NCI-H2081 (cell line): Measurements from ENCODE around the gene MROH2B.
"Not testable (repeated sequence)": the region's sequence is repeated elsewhere in the genome, so short reads cannot be mapped to it uniquely, and the experiment has no call there.

ENCODE experiments used
- DNase-seq, 2 experiments: peaks; one replicate each; lab custom pipeline; 2025; lab: John Stamatoyannopoulos, UW

MROH2B gene

GRCh38 chr5:41022600-41022999 is 48.5 kb downstream of the MROH2B start:
- not testable (repeated sequence) for DNase-seq

DNA sequence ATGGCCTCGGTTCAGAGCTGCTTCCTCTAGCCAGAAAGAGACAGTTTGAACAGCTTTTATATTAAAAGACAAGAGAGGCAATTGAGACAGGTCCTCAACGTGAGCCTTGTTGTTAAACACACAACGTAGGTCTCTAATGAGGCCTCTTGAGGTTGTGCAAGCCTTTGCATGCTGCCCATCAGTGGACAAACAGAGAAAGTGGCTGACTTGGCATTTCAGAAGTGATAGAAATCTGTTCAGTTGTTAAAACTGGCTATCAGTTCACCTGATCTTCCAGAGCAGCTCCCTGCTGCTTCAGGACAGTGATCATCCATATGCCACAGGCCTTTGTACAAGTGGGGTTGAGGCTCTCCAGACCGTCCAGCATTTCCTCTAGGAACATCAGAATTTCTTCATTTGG is 58.8 kb downstream of the MROH2B start:
- DNase-seq: no peak

GRCh38 chr5:41010572-41010971 is 60.6 kb downstream of the MROH2B start:
- DNase-seq: no peak

DNA sequence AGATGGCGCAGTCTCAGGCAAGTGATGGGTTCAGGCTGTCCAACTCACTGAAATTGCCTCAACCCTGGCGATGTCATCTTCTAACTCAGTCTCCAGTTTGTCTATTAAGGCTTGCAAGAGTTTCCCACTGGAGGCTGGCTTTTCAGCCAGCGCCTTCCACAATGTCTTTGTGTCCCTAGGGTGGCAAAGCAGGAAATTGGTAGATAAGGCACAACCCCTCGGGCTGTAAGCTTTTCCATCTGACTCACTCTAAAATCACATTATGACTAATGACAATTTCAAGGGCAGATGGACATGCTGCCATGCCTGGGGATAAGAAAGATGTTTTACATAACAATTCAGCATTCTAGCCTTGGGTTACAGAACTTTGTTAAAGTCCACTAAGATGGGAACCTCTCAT is 61.9 kb downstream of the MROH2B start:
- DNase-seq: no peak

DNA sequence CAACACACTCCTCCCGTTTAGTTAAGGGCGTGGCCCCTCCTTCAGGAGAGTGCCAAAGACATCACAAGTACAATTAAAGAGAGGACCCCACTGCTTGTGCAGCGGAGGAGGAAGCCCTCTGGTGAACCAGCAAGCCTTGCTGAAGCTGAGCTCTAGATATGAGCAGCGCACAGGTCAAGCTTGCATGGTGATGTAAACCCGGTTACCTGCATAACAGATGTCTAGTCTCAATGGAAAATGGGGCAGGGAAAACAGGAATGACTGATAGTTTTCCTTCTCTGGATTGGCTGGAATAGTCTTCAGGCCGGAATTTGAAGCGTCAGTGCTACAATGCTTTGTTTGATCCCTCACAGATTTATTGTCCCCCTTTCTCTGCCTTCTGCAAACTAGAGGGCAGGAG is 66.2 kb downstream of the MROH2B start:
- DNase-seq: no peak

DNA sequence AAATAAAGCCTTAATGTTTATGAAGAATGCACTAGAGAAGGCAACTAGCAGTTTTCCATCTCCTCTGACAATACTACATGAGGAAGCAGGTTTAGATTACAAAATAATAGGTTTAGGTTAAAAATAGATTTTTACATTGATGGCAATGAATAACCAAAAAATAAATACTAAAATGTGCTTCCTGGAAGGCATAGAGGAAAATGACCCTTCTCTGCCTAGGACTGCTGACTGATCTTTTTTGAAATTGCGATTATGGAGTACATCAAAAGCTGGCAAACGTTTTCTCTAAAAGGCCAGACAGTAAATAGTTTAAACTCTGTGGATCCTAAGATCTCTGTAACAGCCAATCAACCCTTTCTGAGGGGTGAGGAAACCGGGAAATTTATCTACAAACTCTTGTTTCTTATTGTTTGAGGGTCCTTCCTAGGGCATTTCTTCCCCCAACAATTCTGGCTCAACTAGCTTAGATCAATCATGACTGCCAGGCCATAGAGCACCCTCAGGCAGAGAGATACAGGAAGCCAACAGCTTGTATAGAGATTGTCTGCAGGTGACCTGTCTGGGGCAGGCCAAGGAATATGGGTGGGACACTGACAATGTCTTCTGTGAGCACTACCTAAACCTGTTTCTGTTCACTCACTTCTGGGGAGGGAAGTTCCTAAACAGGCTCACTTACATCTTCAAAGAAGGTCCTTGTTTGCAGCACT is 67.3 kb downstream of the MROH2B start:
- no peak for DNase-seq

DNA sequence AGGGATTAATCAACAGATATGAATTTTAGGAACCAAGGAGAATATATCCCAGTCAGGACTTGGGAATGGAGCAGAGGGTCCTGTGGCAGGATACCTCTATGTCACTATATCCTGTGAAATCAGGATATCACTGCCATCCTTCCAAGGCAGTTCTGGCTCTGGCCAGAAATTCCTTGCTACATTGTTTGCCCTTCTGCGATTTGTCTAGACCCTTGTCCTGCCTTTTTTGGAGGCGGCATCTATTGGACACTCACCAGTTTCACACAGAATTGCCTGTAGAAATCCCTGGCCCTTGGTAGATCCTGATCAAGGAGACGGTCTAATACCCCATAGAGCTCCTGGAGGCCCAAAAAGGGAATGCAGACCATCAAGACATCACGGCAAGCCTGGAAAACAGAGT is 71.2 kb downstream of the MROH2B start:
- DNase-seq: no peak

GRCh38 chr5:40999142-40999541 is 72.0 kb downstream of the MROH2B start:
- no peak for DNase-seq

DNA sequence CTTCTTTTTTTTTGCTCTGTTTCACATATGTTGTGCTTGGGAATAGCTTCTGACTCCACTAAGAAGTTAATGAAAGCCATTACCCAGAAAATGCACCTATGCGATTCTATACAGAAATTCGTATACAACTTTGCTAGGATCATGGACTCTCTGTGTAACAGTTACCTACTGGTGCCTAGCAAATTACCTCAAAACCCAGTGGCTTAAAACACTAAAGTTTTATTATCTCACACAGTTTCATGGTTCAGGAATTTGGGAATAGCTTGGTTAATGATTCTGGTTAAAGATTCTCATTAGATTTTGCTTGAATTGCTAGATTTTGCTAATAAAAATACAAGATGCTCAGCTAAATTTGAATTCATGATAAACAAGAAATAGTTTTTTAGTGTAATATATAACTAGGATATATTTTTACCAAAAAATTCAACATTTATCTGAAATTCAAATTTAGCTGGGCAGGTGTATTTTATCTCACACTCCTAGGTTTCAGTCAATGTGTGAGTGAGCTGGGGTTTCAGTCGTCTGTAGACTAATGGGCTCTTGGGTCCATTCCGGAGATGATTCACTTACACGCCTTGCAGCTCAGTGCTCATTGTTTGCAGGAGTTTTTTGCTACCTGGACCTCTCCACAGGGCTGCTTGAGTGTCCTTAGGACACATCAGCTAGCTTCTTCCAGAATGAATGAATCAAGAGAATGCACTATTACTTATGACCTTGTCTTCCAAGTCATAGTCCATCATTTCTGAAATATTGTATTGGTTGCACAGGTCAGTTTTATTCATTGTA is 75.1 kb downstream of the MROH2B start:
- no peak for DNase-seq

DNA sequence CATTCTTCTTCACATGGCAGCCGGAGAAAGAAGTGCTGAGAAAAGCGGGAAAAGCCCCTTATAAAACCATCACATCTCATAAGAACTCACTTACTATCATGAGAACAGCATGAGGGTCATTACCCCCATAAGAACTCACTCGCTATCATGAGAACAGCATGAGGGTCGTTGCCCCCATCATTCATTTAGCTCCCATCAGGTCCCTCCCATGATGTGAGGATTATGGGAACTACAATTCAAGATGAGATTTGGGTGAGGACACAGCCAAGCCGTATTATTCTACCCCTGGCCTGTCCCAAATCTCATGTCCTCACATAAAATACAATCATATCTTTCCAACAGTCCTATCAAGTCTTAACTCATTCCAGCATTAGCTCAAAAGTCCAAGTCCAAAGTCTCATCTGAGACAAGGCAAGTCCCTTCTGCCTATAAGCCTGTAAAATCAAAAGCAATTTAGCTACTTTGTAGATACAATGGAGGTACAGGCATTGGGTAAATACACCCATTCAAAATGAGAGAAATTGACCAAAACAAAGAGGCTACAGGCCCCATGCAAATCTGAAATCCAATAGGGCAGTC is 79.1 kb downstream of the MROH2B start:
- no peak for DNase-seq

GRCh38 chr5:40991168-40991980 is 79.8 kb downstream of the MROH2B start:
- DNase-seq: no peak

DNA sequence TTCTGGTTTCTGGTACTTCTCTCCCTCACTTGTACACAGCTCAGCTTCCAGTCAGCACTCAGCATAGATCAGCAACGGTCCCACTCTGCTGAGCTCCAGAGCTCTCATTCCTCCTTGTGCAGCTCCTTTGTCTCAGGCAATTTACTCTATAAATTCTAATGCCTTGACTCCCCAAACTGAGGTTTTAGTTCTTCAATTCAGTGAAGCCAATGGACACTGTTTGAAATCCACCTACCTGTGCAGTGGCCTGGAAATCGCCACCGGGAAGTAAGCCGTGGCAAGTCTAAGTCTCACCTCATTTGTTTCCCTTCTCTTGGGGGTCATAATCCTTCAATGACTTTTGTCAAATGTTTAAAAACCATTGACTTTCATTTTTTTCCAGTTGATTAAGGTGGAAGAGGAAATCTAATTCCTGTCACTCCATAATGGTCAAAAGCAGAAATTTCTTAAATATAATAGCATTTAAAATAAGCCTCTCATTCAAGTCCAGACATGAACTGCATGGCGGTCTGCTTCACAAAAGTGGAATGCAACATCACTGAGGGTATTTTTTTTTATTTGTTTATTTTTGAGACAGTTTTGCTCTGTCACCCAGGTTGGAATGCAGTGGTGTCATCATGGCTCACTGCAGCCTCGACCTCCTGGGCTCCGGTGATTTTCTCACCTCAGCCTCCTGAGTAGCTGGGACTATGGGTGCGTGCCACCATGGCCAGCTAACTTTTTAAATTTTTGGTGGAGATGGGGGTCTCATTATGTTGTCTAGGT is 82.2 kb downstream of the MROH2B start:
- no peak for DNase-seq

GRCh38 chr5:40987349-40987748 is 83.8 kb downstream of the MROH2B start:
- no peak for DNase-seq

DNA sequence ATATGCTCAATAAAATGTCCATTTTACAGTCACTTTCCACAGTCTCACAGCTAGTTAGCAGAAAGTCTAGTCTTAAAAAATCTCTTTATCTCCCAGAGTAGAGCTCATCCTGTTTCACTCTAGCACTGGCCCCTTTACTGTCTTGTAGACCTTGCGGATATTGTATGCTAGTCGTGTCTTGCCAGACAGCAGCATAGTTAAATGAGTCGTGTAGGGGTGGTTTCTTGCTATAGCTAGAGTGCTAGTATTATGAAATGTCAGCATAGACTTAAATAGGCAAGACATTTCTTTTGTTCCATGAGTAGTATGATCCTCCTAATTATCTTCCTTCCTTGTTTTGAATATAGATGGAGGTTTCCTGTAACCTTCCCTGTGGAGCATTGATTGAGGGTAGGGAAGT is 84.5 kb downstream of the MROH2B start:
- no peak for DNase-seq

DNA sequence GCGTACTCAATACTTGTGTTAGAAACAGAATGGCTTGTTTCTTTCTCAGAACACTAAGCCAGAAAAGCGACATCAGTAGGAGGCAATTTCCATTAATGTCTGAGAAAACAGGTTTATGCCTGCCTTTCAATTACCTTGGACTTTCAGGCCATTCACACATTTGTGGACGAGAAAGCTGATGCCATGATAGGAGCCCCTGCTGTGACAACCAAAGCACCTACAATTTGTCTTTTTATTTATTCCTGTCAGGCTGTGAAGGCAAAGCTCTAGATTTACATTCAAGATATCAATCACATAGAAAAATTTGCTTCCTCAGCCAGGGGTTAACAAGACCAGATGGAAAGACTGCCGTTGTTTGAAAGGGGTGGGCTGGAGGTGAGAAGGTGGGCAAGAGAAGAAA is 85.6 kb downstream of the MROH2B start:
- peak in 1 of 2 experiments; percentile 14 for DNase-seq

DNA sequence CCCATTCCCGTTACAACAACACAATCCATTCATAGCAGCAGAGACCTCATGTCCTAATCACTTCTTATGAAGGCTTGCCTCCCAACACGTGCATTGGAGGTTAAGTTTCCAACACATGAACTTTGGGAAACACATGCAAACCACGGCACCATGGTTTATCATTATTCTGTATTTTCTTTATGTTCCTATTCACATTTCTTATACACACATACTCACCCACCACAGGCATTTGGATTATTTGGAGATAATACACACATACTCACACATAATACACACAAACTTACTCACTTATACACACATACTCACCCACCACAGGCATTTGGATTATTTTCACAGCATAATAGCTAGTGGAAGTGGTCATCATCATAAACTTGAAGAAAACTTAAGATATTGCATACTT is 86.3 kb downstream of the MROH2B start:
- no peak for DNase-seq

DNA sequence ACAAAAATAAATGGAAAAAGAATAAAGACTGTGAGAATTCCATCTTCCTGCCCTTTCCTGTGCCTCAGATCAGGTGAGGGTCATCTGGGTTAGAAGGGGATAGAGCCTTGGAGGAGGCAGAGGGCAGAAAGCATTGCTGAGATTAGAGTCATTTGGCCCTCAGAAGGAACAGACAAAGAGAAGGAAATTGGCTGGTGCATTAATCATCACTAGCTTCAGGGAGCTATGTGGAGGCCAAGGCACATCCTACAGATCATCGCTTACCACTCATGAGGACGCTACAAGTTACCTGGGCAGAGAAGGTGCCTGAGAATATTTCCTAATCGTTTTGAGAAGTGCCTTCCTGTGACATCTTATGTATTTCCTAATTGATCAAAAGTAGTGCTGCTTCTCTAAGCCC is 87.4 kb downstream of the MROH2B start:
- DNase-seq: no peak

DNA sequence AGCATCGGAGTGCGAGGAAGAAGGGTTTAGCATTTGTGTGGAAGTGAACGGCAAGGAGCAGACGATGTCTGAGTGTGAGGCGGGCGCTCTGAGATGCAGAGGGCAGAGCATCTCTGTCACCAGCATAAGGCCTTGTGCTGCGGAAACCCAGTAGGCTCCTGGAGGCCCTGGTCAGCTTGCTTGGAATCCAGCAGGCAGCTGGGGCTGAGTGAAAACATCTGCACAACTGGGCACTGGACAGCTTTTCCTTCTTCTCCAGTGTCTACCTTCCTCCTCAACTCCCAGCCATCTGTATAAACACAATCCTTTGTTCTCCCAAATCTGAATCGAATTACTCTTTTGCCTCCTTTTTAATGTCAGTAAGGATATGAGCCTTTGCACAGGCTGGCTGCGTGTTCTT is 89.7 kb downstream of the MROH2B start:
- DNase-seq: no peak

DNA sequence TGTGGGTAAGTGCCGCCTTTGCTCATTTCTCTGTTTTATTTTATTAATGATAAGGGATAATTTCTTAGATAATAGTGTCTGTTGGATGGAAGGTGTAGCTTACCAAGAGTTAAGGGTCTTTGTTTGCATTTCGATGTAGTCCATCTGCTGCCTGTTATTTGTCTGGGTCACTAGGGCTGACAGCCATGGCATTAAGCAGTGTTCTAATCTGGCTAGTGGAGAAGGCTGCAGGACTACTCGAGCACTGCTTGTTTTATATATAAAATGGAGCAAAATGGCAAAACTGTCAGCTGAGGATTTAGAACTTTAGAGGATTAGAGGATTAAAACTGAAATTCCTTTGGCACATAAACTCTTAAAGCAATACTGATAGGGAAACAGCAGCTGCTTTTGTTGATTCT is 94.3 kb downstream of the MROH2B start:
- DNase-seq: no peak

GRCh38 chr5:40976041-40976440 is 95.1 kb downstream of the MROH2B start:
- no peak for DNase-seq

GRCh38 chr5:40973364-40974004 is 97.7 kb downstream of the MROH2B start:
- DNase-seq: no peak
